NCI-H1694 (cell line): ENCODE results near the gene NFATC4.
"Not testable (repeated sequence)": the region's sequence is repeated elsewhere in the genome, so short reads cannot be mapped to it uniquely, and the experiment has no call there.

Source experiments
- DNase-seq: peaks from one replicate; lab custom pipeline; 2025; lab: John Stamatoyannopoulos, UW

Gene NFATC4

DNA sequence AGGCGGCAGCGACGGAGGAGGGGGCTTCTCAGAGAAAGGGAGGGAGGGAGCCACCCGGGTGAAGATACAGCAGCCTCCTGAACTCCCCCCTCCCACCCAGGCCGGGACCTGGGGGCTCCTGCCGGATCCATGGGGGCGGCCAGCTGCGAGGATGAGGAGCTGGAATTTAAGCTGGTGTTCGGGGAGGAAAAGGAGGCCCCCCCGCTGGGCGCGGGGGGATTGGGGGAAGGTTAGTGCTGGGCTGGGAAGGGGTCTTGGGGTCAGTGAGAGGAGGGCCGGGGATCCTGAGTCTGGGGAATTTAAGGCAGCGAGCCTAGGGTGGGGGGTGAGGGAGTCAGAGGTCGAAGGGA, 203 bp downstream of the NFATC4 start:
- no peak for DNase-seq

DNA sequence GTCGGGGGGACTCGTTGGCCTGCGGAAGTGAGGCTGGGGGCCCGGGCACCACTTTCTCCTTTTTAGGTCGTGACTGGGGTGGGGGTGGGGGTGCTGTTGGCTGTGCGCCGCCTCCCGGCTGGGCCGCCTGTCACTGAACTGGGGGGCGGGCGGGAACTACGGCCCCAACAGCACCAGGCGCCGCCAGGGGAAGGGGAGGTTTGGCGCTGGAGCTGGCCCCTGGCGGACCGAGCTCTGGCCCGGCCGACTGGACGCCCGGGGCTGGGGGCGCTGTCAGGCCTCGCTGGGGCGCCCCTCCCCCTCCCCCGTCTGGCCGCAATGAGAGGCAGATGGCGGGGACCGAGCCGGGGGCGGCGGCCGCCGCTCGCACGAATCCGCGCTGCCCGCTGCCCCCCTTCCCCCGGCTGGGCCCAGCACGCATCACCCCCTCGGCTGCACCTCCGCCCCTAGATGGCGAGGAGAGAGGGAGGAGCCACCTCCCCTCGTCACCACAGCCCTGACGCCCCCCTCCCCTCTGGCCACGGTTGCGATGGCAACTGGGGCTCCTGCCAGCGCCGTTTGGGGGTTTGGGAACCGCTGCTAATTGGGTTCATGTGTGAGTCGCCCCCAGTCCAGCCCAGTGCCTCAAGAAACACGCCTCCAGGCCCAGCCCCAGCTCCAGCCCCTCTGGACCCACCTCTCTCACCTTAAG, 723 bp downstream of the NFATC4 start:
- peak; percentile 76 for DNase-seq

DNA sequence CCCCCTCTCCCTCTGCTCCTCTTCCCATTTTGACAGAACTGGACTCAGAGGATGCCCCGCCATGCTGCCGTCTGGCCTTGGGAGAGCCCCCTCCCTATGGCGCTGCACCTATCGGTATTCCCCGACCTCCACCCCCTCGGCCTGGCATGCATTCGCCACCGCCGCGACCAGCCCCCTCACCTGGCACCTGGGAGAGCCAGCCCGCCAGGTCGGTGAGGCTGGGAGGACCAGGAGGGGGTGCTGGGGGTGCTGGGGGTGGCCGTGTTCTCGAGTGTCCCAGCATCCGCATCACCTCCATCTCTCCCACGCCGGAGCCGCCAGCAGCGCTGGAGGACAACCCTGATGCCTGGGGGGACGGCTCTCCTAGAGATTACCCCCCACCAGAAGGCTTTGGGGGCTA, 1.5 kb downstream of the NFATC4 start:
- no peak for DNase-seq

DNA sequence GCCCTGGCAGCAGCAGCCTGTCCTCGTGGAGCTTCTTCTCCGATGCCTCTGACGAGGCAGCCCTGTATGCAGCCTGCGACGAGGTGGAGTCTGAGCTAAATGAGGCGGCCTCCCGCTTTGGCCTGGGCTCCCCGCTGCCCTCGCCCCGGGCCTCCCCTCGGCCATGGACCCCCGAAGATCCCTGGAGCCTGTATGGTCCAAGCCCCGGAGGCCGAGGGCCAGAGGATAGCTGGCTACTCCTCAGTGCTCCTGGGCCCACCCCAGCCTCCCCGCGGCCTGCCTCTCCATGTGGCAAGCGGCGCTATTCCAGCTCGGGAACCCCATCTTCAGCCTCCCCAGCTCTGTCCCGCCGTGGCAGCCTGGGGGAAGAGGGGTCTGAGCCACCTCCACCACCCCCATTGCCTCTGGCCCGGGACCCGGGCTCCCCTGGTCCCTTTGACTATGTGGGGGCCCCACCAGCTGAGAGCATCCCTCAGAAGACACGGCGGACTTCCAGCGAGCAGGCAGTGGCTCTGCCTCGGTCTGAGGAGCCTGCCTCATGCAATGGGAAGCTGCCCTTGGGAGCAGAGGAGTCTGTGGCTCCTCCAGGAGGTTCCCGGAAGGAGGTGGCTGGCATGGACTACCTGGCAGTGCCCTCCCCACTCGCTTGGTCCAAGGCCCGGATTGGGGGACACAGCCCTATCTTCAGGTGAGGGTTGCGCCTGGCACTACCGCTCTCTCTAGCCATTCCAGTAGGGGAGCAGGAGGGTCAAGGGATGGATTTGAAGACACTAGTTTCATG, 2.1 kb downstream of the NFATC4 start:
- DNase-seq, result no peak

DNA sequence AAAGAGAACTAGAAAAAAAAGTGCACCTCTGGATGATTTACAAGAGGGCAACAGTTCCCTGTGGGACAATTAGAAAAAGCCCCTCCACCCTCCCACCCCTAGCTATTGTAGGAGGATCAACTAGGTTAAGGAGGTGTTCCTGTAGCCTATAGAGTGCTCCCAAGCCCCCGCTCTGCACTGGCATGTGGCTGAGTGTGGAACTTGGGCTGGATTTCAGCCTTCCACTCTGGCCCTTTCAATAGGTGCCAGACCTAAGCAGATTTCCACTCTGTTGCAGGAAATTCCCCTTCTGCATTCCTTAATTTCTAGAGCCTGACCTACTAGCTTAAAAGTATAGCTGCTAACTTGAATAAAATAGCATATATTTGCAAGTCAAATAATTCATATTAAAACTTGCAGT, 2.8 kb downstream of the NFATC4 start:
- DNase-seq, result no peak

DNA sequence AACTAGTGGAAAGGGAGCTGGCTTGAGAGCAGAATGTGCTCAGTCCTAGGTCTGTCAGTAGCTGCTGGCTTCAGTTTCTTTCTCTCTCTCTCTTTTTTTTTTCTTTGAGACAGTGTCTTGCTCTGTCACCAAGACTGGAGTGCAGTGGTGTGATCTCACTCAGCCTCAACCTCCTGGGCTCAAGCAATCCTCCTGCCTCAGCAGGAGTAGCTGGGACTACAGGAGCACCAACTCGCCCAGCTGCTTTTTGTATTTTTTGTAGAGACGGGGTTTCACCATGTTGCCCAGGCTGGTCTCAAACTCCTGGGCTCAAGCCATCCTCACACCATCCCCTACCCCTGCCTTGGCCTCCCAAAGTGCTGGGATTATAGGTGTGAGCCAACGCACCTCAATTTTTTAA, 3.6 kb downstream of the NFATC4 start:
- DNase-seq, result not testable (repeated sequence)

DNA sequence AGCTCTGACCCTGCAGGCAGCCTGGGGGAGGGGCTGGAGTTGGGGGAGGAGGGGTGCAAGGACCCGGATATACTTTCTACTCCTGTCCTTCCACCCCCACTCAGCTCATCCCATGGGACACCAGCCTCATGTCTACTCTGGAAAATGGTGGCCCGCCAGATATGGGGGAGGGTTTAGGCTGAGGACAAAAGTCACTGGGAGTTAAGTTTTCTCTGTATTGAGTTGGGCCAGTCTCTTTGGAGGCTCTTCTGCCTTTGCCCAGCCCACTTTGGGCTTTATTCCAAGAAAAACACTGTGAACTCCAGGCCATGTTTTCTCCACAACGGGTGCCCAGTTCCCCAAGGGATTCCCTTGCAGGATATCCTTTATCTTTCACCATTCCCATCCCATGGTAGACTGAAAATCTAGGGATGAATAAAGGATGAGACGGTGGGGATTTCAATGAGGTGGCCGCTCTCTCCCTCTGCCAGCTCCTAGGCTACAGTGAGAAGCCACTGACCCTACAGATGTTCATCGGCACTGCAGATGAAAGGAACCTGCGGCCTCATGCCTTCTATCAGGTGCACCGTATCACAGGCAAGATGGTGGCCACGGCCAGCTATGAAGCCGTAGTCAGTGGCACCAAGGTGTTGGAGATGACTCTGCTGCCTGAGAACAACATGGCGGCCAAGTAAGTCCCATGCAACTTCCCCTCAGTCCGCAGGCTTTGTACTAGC, 4.9 kb downstream of the NFATC4 start:
- DNase-seq, result no peak

DNA sequence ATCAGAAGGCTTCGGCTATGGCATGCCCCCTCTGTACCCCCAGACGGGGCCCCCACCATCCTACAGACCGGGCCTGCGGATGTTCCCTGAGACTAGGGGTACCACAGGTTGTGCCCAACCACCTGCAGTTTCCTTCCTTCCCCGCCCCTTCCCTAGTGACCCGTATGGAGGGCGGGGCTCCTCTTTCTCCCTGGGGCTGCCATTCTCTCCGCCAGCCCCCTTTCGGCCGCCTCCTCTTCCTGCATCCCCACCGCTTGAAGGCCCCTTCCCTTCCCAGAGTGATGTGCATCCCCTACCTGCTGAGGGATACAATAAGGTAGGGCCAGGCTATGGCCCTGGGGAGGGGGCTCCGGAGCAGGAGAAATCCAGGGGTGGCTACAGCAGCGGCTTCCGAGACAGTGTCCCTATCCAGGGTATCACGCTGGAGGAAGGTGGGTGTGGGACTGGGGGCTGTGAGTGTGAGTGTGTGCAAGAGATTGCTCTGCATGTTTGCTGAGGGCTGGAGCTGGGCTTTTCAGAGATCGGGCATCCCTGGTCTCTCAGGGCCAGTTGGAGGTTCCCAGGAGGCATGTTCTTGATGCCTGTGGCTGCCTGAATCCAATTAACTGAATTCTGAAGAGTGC, 8.6 kb downstream of the NFATC4 start:
- no peak for DNase-seq

DNA sequence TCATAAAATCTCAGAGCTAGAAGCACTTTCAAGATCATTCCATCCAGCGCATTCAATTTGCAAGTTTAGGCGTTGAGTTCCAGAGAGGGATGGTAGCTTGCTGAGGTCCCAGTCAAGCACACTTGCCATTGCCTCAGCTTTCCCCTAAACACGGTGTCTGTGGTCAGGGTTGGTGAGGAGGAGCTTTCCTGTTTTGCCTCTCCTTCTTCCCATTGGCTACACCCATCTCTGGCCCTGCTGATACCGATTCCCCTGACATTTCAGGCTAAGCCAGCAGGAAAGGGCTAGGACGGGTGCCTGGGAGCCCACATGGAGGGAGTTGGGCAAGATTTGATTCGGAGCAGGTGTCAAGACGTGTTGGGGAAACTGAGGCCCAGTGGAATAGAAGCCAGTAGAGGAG, 9.1 kb downstream of the NFATC4 start:
- DNase-seq, result no peak

DNA sequence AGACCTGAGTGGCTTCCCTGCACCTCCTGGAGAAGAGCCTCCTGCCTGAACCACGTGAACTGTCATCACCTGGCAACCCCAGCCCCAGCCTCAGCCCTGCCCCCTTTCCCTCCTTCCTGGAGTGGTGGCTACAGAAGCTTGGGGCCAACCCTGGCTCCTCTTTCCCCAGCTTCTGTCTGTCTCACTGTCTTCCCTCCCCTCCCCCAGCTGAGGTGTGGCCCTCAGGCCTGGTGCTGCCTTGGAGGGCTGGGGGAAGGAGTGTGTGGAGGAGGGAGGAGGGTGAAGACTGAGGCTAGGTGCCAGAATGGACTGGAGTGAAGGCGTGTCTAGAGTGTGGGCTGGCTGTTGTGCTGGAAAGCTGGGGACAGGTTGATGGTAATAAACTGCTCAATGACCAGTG, 9.7 kb downstream of the NFATC4 start:
- no peak for DNase-seq

DNA sequence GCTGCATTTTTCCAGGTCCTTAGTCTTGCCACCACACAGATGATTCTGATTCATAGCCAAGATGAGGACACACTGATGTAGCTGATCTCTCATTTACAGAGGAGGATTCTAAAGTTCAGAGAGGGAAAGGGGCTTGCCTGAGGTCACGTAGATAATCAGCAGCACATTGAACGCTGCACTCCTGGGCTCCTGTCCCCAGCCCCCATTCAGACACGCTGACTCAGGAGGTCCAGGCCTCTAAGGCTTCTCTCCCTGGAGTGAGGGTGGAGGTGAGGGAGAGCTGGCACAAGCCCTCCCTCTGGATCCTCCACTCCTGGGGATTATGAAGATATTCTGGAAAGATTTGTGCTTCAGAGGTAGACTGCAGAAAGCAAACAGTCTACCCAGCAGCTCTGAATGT, 10.3 kb downstream of the NFATC4 start:
- DNase-seq, result no peak

DNA sequence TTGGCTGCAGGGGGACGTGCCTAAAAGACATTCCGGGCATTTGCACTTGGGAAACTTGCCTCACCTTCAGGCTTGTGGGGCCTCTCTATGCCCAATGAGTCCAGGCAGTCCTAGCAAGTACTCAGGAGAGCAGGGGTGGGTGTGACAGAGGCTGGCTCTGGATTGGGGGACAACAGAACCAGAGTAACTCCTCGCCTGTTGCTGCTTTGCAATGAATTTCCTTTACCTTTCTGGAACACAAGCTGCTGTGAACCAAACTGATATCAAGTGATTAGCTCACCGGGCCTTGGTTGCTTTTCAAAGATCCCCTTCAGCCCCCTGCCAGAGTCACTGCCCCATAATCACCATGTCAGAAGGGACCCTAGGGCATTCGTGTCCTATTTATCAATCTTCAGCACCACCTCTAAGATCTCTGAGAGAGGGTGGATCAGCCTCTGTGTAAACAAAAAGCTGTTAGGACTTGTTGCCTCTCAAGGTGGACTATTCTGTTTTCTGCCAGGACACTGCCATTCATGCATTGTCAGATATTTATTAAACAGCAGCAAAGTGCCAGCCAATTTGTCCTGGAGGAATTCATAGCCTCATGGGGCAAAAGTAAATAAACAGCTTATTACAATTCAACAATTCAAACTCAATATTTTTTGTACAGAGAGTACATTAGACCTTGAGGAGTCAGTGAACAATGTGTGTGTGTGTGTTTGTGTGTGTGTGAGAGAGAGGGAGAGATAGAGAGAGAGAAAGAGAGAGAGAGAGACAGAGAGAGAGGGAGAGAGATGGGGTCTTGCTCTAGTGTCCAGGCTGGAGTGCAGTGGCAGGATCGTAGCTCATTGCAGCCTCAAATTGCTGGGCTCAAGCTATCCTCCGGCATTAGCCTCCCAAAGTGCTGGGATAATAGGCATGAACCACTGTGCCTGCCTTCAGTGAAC, 11.3 kb downstream of the NFATC4 start:
- no peak for DNase-seq

DNA sequence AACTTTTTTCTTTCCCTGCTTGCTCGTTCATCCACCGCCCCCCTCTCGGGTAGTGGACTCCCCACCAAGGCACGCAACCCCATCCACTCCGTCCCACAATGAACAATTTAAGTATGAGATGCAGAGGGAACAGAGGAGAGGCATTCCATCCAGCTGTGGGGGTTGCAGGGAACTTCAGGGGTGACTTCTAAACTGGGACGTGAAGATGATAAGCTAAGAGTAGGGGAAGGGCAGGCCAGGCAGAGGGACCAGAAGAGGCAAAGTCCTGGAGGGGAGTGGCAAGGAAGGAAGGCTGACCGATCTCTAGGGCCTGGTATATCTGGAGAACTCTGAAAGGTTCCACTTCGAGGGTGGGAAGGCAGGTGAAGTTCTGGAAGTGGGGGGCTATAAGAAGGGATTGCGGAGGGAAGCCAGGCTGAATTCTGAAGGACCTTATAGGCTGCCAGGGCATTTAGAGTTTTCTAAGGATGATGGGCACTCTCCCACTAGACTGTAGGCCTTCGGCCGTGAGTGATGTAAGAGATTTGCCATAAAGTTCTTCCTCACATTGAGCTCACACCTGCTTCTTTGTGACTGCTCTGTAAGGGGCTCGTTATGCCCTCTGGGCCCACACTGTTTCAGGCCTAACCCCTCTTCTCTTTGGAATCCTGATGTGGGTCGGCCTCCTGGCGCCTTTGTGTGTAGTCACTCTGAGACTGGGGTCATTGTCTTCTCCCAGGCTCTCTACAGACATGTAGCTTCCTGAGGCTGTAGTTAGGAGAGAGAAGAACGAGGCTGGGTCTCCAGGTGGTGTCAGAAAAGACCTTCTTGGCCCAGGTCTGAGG, 12.1 kb downstream of the NFATC4 start:
- DNase-seq, result no peak

DNA sequence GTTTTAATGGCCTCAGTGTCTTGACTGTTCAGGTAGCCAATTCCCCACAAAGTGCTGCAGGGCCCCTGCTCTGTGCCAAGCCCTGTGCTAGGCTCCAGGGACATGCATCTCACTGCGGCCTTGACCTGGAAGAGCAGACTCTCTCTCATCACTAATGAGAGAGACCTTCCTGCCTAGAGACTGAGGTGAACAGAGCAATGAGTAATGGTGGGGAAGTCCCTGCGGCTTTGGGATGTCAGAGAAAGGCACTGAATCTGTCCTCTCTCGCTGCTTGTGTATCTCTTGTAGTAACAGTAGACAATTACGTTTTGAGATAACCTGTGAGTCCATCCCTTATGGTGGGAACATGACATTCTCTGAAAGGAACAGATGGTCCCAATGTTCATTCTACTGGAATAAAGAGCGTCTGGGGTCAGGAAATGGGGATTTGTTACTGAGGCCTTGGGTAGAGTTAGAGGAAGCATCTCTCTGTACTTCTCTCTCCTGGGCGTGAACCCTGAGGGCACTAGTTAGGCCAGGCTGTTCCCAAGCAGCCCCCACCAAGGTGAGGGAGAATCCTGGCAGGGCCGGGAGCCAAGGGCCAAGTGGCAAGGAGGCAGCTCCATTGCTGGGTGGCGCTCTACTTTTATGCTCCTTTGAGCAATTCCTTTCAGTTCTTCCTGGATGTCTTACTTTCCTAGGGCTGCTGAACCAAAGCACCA, 13.5 kb downstream of the NFATC4 start:
- peak; percentile 95 for DNase-seq

DNA sequence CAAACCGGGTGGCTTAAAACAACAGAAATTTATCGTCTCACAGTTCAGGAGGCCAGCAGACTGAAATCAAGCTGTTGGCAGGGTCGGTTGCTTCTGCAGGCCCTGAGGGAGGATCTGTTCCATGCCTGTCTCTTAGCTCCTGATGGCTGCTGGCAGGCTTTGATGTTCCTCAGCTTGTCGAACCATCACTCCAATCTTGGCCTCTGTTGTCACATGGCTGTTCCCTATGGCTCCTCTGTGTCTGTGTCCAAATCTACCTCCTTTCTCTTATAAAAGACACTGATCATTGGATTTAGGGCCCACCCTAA, 14.0 kb downstream of the NFATC4 start:
- DNase-seq, result no peak

DNA sequence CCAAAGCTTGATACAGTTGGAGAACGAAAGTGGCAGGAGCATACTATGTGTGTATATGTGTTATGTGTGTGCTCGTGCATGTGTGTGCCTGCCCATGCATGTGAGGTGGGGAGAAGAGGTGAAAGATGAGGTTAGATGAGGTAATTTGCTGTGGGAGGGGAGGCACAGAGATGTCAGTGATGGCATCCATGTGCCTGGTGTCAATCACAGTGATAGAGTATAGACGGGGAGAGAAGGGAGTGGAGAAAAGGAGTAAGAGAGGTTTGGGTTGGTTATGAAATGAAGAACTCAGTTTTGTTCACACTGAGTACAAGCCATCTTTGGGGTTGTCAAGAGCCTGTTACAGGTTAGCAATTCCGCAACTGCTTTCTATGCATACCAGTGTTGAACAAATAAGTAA, 16.2 kb downstream of the NFATC4 start:
- DNase-seq, result no peak

DNA sequence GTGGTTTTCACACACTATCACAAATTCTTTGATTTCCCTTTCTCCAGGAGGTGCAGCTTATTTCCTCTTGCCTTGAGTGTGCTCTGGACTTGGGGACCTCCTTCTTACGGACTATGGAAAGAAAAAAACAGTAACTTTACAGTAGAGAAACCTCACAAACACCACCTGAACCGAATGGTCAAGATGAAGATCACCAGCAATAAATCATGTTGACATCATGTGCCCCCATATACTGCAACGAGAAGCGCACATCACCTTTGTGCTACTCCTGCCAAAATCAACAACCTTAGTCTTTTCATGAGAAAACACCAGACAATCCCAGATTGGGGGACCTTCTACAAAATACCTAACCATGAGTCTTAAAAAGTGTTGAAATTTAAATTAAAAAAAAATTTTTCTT, 17.5 kb downstream of the NFATC4 start:
- no peak for DNase-seq

DNA sequence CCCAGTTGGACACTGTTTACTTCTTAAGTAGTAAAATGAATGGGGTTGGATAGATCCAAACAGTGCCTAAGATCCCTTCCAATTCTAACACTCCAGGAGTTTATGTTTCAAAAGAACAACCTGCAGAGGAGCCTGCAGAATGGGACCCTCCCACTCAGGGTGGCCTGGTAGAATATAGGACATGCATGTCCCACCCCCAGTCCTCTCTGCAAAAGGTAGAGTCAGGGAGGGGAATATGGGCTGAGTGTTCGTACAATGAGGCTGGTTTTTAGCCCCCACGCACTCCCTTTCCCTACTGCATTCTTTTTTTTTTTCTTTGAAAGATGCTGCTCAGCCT, 19.0 kb downstream of the NFATC4 start:
- no peak for DNase-seq

DNA sequence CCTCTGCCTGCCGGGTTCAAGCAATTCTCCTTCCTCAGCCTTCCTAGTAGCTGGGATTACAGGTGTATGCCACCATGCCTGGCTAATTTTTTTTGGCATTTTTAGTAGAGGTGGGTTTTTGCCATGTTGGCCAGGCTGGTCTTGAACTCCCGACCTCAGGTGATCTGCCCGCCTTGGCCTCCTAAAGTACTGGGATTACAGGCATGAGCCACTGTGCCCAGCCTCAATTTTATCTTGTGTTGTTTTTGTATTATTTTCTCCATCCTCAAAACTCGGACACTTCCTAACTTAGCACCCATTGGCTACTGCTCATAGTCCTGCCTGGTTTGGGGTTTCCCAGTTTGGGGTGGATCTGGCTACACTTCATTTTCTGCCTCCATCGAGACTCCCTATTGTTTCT, 19.6 kb downstream of the NFATC4 start:
- DNase-seq, result not testable (repeated sequence)

DNA sequence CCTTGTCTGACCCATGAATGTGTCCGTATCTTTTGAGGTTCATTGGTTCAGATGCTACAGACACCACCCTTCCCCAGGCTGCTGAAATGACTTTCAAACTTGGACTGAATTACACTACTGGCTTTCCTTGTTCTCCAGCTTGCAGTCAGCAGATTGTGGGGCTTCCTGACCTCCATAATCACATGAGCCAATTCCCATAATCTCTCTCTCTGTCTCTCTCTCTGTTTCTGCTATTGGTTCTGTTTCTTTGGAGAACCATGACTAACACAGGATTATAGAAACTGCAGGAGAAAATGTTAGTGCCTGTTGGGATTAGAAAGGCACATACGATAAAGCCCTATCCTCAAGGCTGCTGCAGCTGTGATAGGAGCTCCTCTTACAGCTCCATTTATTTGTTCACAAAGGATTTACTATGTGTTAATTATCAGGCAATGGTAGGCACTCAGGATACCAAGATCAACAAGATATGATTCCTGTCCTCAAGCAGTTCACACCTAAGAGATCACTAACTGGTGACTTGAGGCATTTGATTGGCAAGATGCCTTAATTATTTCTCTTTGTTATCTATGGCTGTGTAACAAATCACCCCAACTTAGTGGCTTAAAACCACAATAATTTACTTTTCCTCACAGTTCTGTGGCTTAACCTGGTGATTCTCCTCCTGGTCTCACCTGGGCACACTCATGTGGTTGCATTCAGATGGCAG, 20.6 kb downstream of the NFATC4 start:
- DNase-seq, result no peak
